GM18499 (cell line): ENCODE measurements around the gene FGL2.
"Not testable (repeated sequence)": the region's sequence is repeated elsewhere in the genome, so short reads cannot be mapped to it uniquely, and the experiment has no call there.

Experiments used
- ATAC-seq: cut with Tn5 transposase; IDR thresholded peaks from one replicate; pipeline ENCODE4 v1.9.1; 2021; ENCODE audit warnings: moderate number of reproducible peaks; ENCODE audit not compliant: insufficient read depth, unreplicated experiment

FGL2 gene

DNA sequence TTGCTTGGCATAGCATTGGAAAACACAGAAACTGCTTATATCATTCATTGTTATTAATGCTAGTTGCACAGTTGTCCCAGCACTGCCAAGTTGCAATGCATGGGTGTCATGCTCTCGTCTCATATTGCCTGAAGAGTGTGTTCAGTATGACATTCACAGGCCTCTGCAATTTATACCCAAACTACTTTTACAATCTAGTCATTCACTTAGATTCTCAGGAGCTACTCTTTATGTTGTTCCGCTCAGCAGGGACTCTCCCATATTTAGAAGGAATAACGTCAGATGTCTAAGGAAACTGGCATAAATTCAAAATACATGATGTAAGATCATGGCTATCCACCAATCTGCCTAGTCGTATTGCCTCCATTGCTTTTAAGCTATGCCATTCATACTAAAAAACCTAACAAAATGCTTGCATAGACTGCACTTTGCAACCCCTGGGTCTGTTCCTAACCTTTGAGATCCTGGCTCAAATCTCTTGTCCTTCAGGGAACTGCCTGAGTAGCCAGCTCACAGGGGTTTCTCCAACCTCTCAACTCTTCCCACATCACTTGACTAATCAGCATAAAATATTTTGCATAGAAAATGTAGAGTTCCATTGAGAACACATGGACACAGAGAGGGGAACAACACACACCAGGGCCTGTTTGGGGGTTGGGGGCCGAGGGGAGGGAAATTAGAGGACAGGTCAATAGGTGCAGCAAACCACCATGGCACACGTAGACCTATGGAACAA lies 27.0 kb downstream of the FGL2 start:
- not testable (repeated sequence) for ATAC-seq

DNA sequence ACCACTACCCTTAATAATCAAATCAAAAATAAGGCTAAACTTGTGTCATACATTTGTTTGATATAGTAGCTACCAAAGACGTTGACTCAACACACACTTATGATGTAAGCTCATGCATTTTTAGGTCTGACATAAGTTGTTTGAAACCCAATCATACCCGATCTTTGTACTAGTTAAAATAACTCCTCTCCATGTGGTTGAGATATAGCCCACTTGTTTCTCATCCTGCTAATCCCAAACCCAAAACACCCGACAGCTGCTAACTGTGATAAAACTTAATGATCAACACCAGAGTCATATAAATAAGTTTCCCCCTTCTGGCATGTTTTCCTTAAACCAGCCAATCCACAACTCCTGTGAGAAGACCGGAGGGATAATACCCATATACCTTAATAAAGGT lies 28.5 kb downstream of the FGL2 start:
- ATAC-seq = not testable (repeated sequence)

DNA sequence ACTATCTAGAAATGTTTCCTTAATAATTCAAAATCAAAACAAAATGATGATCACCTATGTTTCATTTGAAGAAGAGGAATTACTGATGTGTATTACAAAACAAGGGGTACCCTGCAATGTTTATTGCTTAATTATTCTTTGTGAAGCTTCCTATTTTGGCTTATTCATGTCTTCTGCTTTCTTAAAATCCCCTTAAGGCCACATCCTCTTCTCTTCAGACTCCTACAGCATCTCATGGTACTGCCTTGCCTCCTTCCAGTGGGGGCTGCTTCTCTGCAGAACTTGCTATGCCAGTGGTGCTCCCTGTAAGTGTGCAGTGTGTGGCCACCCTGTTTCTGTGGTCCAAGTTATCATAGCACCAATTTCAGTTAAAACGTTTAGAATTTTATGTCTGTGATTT lies 42.2 kb downstream of the FGL2 start:
- peak; percentile 48 for ATAC-seq

DNA sequence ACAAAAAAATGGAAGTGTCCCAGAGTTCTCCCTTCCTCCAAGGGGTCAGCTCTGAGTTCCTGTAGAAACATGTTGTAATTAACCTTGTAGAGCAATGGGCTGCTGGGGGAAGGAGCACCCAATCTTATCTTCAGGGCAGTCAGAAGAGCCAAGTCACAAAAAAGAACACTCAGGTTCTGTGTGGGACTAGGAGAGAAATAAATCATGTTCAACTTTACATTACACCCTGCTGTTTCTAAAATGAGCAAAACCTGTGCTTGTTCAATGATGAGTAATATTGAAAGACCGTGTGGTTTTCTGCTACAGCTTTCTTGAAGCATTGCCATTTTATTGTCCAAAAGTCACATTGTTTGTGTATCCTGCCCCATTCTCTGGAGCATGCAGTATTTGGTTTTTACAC lies 42.6 kb downstream of the FGL2 start:
- peak; percentile 66 for ATAC-seq

DNA sequence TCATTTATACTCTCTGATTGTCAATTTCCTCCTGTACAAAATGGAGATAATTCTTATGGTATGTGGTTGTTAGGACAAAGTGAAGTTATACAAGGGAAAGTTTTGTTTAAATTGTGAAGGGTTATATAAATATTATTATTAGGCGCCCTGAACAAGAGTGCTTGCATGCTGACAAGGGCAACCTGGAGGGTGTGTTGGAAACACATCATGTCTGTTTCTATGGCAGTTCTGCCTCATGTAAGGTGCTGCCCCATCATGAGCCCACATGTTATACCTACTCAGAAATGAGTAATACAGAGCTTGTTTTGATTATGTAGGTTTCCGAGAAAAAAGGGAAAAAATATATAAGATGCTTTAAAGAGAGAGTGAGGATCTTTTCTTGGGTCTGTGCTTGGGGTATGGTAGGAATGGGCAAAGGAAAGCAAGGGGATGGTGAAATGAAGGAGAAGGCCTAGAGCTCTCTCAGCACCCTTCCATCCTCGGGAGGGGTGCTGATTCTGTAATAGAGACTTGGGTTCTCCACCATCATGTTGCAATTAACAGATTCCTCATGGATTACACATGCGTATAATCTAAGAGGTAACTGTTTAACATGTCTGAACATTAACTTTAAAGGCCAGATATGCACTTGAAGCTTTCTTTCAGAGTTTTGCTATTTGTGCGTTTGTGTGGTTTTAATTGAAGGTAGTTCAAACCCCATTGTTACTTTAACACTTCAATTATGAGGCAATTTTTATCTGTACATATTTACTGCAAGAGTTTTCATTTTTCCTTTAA lies 43.8 kb downstream of the FGL2 start:
- ATAC-seq = not testable (repeated sequence)

DNA sequence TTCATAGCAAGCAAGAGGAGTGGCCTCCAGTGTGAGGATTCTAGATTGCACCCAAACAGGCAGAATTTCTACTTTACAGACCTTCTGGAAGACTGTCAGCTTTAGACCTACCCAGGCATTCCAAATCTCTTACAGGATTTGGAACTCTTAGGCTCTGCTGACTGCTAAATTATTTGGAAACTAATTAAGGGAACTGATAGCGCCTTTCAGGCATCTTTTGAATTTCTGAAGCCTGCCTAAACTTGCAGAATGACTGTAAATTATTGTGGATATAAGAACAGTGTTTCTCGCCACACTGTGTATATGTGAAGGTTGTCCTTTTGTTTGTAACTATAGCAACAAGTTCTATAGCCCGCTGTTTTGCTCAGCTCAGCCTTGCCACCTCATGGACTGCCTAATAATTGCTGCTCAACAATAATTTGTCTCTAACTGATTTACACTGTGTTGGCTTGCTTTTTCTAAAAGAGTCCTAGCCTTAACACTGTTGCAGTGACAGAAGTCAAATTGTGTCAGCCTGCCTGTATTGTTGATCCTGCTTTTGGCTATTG lies 44.6 kb downstream of the FGL2 start:
- peak; percentile 37 for ATAC-seq

DNA sequence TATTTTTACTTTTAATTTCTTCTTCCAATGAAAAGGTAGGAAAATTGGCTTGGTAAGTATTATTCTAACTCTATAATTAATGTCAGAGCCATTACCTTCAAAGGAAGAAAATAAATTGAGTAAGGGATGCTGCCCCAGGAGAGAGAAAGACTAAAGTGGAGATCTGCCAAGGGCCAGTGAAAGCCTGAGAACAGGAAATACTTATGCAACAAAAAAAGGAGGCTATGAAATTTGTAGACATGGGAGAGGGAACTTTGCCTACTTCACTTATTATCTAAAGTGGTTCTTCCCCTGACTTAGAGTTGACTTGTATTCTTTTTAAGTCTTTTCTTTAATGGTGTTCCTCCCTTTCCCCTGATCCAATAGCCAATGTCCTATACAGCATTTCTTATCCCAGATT lies 47.4 kb downstream of the FGL2 start:
- not testable (repeated sequence) for ATAC-seq
